Panc1 (cell line): ENCODE results near the gene LLGL2. TPM values are rescaled to one million over a fixed set of nuclear protein-coding genes. Genes with fewer than 3 reads are reported as not detected.

Source experiments
- ATAC-seq: fragments of 200-7000 bp; cut with Tn5 transposase; 2 replicates; pipeline ENCODE4 v1.9.1; 2020; ENCODE audit warnings: mild to moderate bottlenecking, moderate library complexity
- BruUV-seq: library from RNA; stranded (reverse); fragments of 400-500 nt; replicated peaks from 2 replicates; lab custom pipeline; 2021; lab: Mats Ljungman, UMichigan
- CTCF ChIA-PET: fragments of 300-600 bp; sonication (Branson Sonifier 250); formaldehyde crosslinking; loops from one replicate; lab custom pipeline; 2022; ENCODE audit warnings: antibody characterized with exemption; lab: Charles Lee
- POLR2A ChIA-PET: fragments of 300-600 bp; sonication (Branson Sonifier 250); formaldehyde crosslinking; loops from one replicate; lab custom pipeline; 2022; ENCODE audit warnings: antibody characterized with exemption; lab: Charles Lee
- DNase-seq: peaks from one replicate; pipeline ENCODE4 v3.0.0-alpha.2; 2010; ENCODE audit warnings: low read depth, low spot score
- H3K27ac ChIP-seq: 2 replicates; pipeline ENCODE4 v1.5.1; 2011; ENCODE audit warnings: mild to moderate bottlenecking, low read length, inconsistent platforms
- H3K27me3 ChIP-seq: fragments of 200-500 bp; sonication (Bioruptor generic); 2 replicates; pipeline ENCODE4 v1.6.0; 2014; ENCODE audit warnings: low read length, inconsistent platforms; ENCODE audit not compliant: control insufficient read depth, insufficient read depth
- H3K36me3 ChIP-seq: fragments of 200-500 bp; sonication (Bioruptor generic); 2 replicates; pipeline ENCODE4 v1.5.1; 2014; ENCODE audit warnings: inconsistent platforms, mild to moderate bottlenecking, low read length, moderate library complexity; ENCODE audit not compliant: control insufficient read depth, insufficient read depth
- H3K4me1 ChIP-seq: 2 replicates; pipeline ENCODE4 v1.5.1; 2011; ENCODE audit warnings: inconsistent platforms, mild to moderate bottlenecking, low read length, moderate library complexity; ENCODE audit not compliant: control insufficient read depth, insufficient read depth
- H3K4me3 ChIP-seq, 2 experiments: 2 replicates each; pipeline ENCODE4 v1.5.1; 2011 to 2012; ENCODE audit warnings: low read depth in 2 of 2, low read length in 2 of 2, mild to moderate bottlenecking in 2 of 2, inconsistent platforms in 1 of 2, moderate library complexity in 1 of 2
- H3K9me3 ChIP-seq: fragments of 200-500 bp; sonication (Bioruptor generic); 2 replicates; pipeline ENCODE4 v1.5.1; 2014; ENCODE audit warnings: low read depth, mild to moderate bottlenecking, inconsistent platforms, low read length, moderate library complexity; ENCODE audit not compliant: control insufficient read depth, insufficient read depth
- POLR2AphosphoS5 ChIP-seq: IDR thresholded peaks from 2 replicates; pipeline ENCODE4 v1.6.1; 2012; ENCODE audit warnings: mild to moderate bottlenecking, low read depth, low read length, moderate library complexity
- TCF7L2 ChIP-seq: IDR thresholded peaks from 2 replicates; pipeline ENCODE4 v1.6.1; 2011; ENCODE audit warnings: mild to moderate bottlenecking, low read depth, low read length, inconsistent platforms
- in situ Hi-C: cut with HindIII; loops from 2 replicates; pipeline ENCODE4 v1.10.0; 2016; ENCODE audit warnings: low sequenced_read_pairs, low pct_unique_long_range_greater_than_20kb
- intact Hi-C: fragments of 100-400 bp; cut with micrococcal nuclease; formaldehyde crosslinking; loops from one replicate; pipeline ENCODE4 v1.10.0; 2022; ENCODE audit not compliant: unreplicated experiment
- total RNA-seq: library from RNA; stranded (reverse); gene quantifications from one replicate; pipeline ENCODE4 v1.2.1, GENCODE V29; 2021; ENCODE audit not compliant: unreplicated experiment
- TF ChIP-seq, protein P1 (sequence below), 2 experiments: IDR thresholded peaks; 2 replicates each; pipeline ENCODE4 v1.6.1; 2011 to 2012; ENCODE audit warnings: low read depth in 2 of 2, control low read depth in 1 of 2, low read length in 1 of 2, mild to moderate bottlenecking in 1 of 2, moderate library complexity in 1 of 2; ENCODE audit not compliant: insufficient read depth in 1 of 2
- TF ChIP-seq, protein P2 (sequence below): fragments of 450-650 bp; IDR thresholded peaks from 2 replicates; pipeline ENCODE4 v1.5.1; 2017; ENCODE audit warnings: mild to moderate bottlenecking

LLGL2 gene
- total RNA-seq, 1 experiment from 2014 or later = 201 TPM

DNA sequence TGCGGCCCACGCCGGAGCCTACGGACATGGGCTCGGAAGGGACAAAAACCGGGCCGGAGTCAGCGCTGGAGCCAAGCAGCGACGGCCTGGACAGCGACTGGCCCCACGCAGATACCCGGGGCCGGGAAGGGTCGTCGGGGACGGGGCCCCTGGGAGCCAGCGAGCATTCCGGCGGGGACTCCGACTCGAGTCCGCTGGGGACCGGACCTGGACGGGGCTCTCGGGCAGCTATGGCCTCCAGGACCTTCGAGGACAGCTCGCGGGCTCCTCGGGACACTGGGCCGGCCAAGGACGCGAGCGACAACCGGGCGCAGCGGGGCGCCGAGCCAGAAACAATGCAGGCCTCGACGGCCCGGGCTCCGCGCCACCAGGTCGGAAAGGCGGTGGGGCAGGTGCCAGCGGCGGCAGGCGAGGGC, 63.1 kb downstream of the LLGL2 start:
- Histone ChIP-seq H3K27ac (peak overlapping the region; percentile 71), H3K4me1 (peaks cover 5% of the 10 kb centered on the region; the same call in 1 of the 2 replicates), H3K4me3 (peak overlapping the region; percentile 6 to 28; a peak in 2 of 4 replicates), H3K36me3 (no peaks in the 10 kb centered on the region), H3K9me3 (no peaks in the 10 kb centered on the region), H3K27me3 (no peaks in the 10 kb centered on the region)
- TF ChIP-seq, protein P1, sequence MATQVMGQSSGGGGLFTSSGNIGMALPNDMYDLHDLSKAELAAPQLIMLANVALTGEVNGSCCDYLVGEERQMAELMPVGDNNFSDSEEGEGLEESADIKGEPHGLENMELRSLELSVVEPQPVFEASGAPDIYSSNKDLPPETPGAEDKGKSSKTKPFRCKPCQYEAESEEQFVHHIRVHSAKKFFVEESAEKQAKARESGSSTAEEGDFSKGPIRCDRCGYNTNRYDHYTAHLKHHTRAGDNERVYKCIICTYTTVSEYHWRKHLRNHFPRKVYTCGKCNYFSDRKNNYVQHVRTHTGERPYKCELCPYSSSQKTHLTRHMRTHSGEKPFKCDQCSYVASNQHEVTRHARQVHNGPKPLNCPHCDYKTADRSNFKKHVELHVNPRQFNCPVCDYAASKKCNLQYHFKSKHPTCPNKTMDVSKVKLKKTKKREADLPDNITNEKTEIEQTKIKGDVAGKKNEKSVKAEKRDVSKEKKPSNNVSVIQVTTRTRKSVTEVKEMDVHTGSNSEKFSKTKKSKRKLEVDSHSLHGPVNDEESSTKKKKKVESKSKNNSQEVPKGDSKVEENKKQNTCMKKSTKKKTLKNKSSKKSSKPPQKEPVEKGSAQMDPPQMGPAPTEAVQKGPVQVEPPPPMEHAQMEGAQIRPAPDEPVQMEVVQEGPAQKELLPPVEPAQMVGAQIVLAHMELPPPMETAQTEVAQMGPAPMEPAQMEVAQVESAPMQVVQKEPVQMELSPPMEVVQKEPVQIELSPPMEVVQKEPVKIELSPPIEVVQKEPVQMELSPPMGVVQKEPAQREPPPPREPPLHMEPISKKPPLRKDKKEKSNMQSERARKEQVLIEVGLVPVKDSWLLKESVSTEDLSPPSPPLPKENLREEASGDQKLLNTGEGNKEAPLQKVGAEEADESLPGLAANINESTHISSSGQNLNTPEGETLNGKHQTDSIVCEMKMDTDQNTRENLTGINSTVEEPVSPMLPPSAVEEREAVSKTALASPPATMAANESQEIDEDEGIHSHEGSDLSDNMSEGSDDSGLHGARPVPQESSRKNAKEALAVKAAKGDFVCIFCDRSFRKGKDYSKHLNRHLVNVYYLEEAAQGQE (IDR thresholded peaks at IDR 0.05; ENCODE audit: insufficient read depth in 1 of 2, low read depth in 2 of 2, low read length in 1 of 2) = no peak
- TF ChIP-seq TCF7L2 = no peak
- TF ChIP-seq, protein P2, sequence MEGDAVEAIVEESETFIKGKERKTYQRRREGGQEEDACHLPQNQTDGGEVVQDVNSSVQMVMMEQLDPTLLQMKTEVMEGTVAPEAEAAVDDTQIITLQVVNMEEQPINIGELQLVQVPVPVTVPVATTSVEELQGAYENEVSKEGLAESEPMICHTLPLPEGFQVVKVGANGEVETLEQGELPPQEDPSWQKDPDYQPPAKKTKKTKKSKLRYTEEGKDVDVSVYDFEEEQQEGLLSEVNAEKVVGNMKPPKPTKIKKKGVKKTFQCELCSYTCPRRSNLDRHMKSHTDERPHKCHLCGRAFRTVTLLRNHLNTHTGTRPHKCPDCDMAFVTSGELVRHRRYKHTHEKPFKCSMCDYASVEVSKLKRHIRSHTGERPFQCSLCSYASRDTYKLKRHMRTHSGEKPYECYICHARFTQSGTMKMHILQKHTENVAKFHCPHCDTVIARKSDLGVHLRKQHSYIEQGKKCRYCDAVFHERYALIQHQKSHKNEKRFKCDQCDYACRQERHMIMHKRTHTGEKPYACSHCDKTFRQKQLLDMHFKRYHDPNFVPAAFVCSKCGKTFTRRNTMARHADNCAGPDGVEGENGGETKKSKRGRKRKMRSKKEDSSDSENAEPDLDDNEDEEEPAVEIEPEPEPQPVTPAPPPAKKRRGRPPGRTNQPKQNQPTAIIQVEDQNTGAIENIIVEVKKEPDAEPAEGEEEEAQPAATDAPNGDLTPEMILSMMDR = no peak
- no peak for TF ChIP-seq POLR2AphosphoS5
- ChIA-PET POLR2A (no interaction called here), CTCF (interaction anchor here (0.8 kb wide), 1 partner anchor 236 kb away, joined by 3 read pairs; no protein-coding TSS in a partner anchor)
- intact Hi-C loops (no loop called here), in situ Hi-C loops (no loop called here)
- ATAC-seq (peak; percentile 33), DNase-seq (no peak)
- no TSS peak for BruUV-seq

DNA sequence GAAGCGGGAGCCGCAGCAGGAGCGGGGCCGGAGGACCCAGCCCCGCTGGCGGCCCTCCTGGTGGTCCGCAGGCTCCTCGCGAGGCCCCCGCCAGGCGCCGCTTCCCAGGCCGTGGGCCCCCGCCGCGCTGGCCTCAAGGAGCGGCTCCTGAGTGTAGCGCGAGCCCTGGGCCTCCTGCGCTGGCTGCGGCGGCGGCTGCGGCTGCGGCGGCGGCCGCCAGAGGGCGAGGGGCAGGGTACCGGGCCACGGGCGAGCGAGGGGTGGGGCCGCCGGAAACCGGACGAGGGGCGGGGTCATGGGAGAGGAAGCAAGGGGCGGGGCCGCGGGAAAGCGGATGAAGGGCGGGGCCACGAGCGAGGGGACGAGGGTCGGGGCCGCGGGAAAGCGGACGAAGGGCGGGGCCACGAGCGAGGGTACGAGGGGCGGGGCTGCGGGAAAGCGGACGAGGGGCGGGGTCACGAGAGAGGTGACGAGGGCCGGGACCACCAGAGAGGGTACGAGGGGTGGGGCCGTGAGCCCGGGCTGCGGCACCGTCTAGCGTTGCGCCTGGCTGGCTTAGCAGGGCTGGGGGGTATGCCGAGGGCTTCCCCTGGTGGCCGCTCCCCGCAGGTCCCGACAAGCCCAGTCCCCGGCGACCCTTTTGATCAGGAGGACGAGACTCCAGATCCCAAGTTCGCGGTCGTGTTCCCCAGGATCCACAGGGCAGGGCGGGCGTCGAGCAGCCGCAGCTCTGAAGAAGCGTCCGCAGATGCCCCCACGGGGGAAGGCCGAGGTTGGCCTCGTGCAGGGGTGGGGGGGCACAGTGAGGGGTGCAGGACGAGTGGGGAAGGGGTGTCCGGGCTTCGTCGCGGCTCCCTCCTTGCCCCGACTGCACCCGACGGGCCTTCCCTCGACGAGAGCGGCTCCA, 63.8 kb downstream of the LLGL2 start:
- ATAC-seq = peak; percentile 92
- in situ Hi-C loops = no loop called here
- Histone ChIP-seq H3K9me3 (no peaks in the 10 kb centered on the region), H3K4me1 (peaks cover 5% of the 10 kb centered on the region; the same call in 1 of the 2 replicates), H3K27me3 (no peaks in the 10 kb centered on the region), H3K36me3 (no peaks in the 10 kb centered on the region), H3K4me3 (peak overlapping the region; percentile 59 to 62), H3K27ac (peak overlapping the region; percentile 83)
- TF ChIP-seq, protein P2 = peak; percentile 96
- peak; percentile 21; the same call in 1 of the 2 replicates for TF ChIP-seq POLR2AphosphoS5
- TF ChIP-seq, protein P1 (IDR thresholded peaks at IDR 0.05; ENCODE audit: insufficient read depth in 1 of 2, low read depth in 2 of 2, low read length in 1 of 2) = no peak
- ChIA-PET POLR2A (no interaction called here), CTCF (interaction anchor here (1.2 to 2.6 kb wide), 2 partner anchors 12 to 73 kb away, joined by 6 to 12 read pairs; partner anchors contain the start of gene TSEN54)
- intact Hi-C loops = no loop called here
- no TSS peak for BruUV-seq
- DNase-seq = no peak
